Fibroblast of skin of left quadriceps (primary cell): ENCODE measurements around the gene ZNF497.

ENCODE experiments used
- DNase-seq, 2 experiments: peaks; one replicate each; pipeline ENCODE4 v3.0.0-alpha.2; 2013; ENCODE audit warnings: low read depth in 2 of 2

Gene ZNF497

DNA sequence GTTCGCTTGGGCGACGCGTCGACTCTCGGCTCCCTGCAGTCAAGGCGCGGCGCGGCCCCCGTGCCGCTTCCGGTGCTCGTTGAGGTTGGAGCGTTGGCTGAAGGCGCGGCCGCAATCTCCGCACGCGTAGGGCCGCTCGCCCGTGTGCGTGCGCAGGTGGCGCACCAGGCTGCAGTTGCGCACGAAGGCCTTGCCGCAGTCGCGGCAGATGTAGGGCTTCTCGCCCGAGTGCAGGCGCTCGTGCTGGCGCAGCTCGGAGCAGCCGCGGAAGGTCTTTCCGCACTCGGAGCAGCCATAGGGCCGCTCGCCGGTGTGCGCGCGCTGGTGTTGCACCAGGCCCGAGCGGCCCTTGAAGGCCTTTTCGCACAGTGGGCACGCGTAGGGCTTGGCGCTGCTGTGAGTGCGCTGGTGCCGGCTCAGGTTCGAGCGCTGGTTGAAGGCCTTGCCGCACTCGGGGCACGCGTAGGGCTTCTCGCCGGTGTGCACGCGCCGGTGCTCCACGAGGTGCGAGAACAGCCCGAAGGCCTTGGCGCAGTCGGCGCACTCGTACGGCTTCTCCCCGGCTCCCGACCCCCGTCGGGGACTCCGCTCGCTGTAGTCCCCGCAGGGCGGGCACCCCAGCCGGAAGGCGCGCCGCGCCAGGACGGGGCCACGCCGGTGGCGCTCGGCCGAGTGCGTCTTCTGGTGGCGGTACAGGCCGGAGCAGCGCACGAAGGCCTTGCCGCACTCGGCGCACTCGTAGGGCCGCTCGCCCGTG is 5.3 kb upstream of the ZNF497 start:
- no peak for DNase-seq

DNA sequence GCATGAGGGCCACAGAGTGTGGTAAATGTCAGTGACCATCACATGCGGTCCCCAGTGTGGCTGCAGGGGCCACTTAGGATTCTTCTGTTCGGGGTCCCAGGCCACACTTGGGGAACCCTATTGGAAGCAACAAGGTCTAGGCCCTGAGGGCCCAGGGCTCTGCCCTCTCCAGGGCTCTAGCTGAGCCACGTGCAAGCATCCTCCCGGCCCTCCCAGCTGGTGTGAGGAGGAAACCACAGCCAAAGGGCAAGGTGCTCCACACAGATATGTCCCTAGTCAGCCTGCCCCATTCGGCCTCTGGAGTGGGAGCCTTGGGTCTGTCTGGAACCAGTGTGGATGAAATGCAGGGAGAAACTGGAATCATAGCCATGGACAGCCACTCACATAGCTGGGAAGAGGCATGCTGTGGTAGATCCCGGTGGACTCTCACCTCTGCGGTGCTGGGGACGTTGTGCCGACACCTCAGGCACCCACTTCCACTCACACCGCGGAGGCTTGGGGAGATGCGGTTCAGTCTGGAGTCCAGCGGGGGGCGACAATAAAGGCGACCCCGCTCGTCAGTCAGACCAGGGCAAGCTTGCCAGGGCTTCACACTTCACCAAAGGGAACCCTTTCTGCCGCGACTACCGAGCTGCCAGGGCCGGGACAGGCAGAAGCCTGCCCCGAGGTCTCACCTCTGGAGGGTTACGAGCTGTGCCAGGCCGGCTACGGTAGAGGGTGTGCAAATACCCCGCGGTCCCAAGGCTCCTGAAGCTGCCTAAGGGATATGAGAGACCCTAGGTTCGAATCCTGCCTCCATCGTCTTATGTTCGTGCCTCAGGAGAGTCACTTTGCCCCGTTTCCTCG is 4.3 kb upstream of the ZNF497 start:
- no peak for DNase-seq

DNA sequence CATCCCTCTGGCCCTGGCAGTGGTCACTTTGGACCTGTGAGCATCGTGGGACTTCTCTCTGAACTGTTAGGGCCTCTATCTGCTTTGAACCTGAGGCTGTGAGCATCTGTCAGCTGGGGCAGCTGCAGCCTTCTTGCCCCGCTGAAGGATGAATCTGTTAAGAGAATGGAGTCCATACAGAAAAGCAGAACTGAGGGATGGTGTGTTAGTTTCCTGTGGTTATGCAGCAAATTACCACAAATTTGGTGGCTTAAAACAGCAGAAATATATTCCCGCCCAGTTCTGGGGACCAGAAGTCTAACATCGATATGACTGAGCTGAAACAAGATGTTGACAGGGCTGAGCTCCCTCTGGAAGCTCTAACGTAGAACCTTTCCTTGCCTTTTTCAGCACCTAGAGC is 1.6 kb upstream of the ZNF497 start:
- no peak for DNase-seq

DNA sequence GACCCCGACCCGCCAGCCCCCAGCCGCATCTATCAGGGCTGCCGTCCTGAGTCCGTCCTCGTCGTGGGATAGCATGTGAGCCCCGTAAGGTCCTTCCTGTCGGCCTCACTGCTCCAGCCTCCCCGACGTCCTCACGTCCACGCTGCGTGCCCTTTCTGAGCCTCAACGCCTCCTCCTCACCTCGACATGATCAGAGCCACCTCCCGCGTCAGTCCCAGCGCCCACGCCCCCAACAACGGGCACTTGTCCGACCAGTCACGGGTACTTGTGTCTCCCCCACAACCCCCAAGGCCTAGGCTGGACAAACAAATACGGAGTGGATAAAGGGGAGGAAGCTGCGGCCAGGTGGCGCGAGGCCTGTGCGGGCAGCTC is 665 bp downstream of the ZNF497 start:
- no peak for DNase-seq

DNA sequence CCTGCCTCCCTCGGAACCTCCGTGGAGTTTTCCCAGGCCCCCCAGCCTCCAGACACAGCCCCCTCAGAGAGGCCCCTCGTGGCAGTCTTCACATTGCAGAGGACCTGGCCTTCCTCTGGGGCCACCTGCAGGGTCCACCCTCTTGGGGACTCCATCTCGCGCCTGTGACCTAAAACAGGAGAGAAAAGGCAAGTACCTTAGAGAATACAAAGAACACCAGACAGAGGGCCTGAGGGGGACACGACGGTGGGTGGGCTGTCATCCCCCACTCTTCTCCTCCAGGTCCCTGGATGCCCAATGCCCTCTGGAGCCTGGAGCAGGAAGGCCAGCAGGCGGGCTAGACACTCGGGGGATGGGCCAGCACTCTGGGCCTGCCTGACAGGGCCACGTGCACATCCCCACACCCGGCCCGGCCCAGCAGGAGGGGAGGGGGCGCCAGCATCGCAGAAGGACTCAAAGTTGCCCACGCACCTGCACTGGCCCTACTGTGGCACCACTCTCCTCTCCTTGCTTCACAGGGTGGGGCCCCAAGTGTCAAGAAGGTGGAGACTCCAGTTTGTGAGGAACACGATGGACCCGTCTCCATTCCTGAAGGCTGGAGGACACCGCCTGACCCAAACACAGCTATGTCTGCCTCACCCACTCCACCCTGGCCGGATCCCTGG is 4.9 kb downstream of the ZNF497 start:
- DNase-seq = no peak

DNA sequence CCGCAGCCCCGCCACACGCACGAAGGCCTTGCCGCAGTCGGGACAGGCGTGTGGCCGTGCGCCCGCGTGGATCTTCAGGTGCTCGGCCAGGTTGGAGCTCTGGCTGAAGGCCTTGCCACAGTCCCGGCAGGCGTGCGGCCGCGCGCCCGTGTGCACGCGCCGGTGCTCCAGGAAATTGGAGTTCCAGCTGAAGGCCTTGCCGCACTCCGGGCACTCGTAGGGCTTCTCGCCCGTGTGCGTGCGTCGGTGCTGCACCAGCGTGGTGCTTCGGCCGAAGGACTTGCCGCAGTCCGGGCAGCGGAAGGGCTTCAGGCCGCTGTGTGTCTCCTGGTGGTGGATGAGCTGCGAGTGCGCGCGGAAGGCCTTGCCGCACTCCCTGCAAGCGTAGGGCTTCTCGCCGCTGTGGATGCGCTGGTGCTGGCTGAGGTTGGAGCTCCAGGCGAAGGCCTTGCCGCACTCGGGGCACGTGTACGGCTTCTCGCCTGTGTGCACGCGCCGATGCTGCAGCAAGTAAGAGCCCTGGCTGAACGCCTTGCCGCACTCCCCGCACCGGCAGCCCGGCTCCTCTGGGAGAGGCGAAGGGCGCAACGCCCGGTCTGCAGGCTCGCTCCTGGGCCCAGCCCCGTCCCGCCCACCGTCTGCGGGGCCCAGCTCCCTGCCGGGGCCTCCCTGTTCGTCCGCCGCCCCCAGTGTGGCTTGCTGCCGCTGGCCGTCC is 5.6 kb downstream of the ZNF497 start:
- no peak for DNase-seq

DNA sequence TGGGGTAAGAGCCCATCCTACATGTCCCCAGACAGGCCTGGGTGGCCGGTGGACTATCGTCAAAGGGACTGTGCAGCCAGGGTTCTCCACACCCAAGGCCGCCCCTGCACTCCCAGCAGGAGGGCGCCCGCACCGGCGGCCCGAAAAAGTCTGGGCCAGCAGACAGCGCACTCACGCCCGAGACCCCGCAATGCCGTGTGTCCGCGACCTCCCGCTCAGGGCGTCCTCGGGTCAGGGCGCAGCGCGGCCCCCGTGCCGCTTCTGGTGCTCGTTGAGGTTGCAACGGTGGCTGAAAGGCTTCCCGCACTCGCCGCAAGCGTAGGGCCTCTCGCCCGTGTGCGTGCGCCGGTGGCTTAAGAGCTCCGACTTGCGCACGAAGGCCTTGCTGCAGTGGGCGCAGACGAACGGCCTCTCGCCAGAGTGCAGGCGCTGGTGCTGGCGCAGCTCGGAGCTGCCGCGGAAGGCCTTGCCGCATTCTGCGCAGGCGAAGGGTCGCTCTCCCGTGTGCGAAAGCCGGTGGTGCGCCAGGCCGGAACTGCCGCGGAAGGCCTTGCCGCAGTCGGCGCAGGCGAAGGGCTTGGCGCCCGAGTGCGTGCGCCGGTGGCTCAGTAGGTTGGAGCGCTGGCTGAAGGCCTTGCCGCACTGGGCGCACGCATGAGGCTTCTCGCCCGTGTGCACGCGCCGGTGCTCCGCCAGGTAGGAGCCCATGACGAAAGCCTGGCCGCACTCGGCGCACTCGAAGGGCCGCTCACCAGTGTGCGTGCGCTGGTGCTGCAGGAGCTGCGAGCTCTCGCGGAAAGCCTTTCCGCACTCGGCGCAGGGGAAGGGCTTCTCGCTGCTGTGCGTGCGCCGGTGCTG is 6.4 kb downstream of the ZNF497 start:
- no peak for DNase-seq

DNA sequence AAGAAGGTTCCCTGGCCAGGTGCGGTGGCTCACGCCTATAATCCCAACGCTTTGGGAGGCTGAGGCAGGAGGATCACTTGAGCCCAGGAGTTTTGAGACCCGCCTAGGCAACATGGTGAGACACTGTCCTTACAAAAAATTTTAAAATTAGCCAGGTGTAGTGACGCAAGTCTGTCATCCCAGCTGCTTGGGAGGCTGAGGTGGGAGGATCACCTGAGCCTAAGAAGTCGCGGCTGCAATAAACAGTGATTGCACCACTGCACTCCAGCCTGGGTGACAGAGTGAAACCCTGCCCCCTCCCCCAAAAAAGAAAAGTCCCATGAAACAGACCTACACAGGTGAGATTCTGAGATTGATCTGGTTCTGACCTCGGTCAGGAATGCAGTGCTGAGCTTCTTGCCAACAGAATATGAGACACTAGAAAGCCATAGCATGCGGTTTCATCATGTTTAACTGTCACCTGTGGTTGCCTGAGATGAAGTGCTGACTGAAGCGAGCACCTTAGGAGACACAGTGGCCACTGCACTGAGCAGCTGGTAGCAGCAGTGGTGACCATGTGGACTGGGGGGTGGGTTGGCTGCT is 7.2 kb downstream of the ZNF497 start:
- DNase-seq = no peak

DNA sequence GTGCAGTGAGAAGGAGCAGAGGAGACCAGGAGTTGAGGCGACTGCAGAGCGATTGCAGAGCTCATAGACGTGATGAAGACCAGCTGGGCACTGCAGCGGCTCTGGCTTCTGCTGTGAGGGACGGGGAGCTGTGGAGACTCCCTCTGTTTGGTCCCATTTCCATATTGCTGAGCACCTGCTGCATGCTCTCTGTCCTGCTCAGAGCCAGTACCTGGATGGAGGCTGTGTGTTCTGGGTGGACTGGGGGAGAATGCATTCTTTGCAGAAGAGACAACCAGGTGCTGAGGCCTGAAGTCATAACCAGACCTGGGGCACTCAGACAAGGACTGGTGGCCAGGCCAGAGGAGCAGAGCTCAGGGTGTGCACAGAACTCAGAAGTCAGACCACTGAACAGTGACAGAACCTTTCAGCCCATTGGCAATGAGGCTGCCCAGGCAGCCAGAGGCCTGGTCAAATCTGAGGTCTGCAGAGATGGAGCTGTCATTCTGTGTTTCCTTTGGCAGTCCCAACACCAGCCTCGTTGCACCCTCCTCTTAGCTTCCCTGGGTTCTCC is 8.0 kb downstream of the ZNF497 start:
- DNase-seq = no peak

DNA sequence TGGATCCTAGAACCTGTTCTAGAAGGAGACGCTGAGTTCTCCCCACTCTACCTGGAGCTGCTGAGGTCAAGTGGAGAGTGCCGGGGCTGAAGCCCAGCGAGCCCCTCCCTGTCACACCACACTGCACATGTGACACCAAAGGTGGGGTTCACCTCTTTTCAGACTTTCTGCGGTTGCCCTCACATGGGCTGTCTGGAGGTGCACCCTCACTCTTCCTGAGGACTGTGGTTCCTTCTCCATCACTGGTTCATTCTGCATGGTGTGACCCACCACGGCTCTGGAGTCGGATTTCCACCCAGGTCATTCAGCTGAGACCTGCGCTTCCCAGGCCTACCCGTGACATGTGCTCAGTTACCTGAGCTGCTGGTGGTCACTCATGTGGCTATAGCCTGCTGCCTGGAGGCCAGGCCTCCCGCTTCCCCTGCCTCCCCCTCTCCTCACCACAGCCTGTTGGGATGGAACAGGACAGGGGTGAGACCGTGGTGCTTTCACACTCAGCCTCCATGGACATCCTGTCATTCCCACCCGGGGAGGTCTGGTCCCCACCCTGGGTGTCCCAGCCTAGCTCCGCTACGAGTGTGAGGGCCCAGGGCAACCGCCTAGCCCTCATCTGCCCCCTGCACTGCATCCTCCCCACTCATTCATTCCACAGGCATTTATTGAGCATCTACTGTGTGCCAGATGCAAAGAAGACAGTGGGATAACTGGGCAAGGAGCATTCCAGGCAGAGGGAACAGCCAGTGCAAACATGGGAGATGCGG is 8.7 kb downstream of the ZNF497 start:
- DNase-seq = no peak

DNA sequence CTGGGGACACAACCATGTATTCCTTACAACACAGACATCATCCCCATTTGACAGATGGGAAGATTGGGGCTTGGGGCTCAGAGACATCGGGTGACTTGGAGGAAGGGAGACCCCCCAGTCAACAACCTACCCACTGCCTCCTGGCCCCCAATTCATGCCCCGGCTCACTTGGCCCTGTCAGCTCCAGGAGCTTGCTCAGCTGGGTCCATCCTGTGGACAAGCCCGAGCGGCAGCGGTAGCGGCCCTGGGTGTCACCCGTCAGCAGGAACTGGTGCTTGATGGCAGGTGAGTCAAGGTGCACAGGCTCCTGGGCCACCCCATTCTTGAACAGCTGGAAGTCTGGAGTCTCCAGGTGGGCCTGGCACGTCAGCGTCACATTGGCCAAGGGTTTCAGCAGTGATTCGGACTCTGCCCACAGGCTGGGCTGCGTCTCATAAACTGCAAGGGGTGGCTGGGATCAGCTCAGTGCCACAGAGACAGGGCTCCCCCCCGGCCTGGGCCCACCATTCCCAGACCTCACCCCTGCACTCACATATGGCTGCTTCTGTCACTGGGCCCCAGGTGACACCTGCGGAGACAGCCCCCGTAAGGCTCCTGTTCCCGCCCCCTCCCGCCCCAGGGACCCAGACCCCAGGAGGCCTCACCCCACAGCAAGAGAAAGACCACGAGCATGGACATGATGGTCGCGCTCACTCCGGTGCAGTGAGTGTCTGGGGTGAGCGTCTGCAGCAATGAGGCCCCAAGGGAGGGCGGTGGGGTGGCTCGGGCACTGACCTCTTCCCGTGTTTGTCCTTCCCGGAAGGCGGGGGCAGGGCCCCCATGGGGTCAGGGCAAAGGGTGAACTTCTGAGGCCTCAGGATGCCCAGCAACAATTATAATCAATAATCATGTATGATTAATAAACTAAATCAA is 9.5 kb downstream of the ZNF497 start, which contains the start of gene A1BG:
A1BG (minus strand) TSS at position 733 of the 912 bp plus-strand sequence; CDS start at position 678, 55 bp downstream.
- no peak for DNase-seq

DNA sequence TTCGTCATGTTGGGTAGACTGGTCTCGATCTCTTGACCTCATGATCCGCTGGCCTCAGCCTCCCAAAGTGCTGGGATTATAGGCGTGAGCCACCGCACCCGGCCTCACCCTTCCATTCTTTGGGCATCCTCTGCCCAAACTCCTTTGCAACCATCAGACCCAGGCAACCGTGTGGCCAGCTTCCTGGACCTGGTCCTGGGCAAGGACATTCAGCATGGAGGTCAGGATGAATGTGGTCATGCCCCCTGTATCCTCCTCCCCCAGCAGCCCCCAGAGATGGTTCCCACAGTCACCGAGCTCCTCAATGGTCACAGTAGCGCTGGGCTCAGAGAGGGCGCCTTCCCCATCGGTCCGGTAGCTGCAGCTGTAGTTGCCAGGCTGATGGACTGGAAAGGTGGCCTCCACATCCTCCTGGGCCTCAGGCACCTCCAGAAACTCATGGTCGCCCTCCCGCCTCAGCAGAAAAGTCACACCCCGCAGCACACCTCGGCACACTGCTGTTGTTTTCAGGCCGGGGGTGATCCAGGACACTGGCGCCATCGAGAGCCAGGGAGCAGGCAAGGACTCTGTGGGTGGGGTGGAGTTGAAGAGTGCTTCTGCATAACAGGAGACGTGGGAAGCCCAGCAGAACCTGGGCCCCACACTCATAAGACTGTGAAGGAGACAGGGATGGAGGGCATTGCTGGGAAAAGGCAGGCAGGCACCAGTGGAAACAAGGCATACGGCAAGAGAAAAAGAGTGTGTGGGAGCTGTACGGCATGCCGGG is 10.4 kb downstream of the ZNF497 start:
- no peak for DNase-seq

DNA sequence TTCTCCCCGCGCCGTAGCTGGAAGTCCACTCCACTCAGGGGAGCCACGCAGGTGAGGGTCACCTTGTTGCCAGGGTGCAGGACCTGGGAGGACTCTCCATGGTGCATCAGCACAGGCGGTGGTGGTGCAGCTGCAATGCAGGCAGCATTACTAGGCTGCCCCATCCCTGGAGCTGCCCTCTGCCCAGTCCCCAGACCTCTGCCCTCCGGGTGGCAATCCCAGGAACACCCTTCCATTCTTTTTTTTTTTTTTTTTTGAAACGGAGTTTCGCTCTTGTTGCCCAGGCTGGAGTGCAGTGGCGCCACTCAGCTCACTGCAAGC is 11.0 kb downstream of the ZNF497 start:
- no peak for DNase-seq

DNA sequence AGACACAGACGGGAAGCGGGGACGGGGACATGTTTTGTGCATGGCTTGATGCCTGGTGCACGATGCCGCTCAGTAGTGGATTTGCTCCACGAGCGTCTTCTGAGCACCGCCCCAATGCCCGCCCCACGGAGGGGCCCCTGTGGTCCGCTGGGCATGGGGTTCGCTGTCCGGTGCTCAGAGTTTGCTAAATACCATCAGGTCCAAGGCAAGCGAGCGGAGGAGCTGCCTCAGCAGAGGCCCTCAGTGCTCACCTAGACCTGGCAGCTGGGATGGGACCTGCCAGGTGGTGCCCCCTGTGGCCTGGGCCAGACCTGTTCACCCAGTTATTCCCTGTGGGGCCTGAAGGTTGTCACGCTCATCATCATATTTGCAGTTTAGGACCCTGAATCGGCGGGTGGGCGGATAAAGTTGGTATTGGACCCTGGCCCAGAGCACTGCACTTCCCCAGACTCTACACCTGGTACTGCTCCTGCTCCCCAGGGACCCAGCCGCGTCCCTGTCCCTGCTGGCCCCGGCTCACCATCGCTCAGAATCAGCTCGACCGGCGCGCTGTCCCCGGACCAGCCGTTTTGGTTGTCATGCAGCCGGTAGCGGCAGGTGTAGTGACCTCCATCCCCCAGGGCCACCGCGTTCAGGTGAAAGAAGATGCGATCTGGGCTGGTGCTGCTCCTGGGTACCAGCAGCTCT is 11.5 kb downstream of the ZNF497 start:
- no peak for DNase-seq

DNA sequence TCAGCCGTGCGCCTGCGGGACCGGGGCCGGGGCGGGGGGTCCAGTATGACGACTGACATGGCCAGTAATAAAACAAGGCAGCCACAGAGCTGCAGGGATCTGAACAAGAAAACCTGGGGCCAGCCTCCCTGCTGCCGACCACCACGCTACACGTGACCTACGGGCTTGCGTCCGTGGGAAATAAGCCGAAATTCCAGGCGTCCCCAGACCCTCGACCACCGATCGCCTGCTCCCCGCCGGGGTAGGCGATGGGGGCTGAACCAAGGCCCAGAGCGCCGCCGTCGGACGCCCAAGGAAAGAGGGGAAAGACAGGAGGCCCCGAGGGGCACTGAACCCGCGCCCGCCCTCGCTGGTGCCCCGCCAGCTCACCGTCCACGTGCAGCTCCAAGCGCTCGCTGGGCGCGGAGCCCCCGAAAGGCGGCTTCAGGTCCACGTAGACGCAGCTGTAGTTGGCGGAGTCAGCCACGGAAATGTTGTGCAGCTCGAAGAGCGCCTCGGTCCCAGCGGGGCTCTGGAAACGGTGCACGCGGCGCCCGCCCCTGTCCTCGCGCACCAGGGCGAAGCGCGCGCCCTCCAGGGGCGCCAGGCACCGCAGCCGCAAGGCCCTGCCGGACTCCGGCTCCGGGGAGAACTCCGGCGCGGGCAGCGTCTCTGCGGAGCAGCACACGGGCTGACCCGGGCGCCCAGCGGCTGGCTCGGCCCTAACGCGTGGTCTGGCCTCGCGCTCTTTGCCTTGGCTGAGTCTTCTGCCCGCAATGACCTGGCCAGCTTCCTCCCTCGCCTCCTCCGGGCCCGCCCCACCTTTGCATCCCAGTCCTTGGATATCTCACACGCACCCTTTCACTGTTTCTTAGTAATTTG is 12.3 kb downstream of the ZNF497 start:
- DNase-seq = no peak

DNA sequence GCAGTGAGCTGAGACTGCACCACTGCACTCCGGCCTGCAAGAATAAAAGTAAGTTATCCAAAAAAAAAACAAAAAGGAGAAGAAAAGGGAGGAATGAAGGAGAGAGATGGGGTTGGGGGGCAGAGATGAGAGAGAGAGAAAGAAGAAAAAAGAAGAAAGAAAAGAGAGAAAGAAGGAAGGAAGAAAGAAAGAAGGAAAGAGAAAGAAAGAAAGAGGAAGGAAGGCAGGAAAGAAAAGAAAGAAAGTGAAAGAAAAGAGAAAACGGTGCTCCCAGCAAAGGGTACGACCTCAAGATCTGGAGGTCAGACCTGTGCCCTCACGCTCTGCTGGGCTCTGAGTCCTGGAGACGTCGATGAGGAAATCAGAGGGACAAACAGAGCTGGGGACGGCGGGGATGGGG is 13.0 kb downstream of the ZNF497 start:
- DNase-seq = no peak
